ENCODE results near the gene ELL2. TPM values are rescaled to one million over a fixed set of nuclear protein-coding genes. Genes with fewer than 3 reads are reported as not detected.
"Not testable (repeated sequence)": the region's sequence is repeated elsewhere in the genome, so short reads cannot be mapped to it uniquely, and the experiment has no call there.

Gene ELL2
- total RNA-seq, 4 donors from 2014 or later = 32.4 to 50.3 (median 45.1) TPM

DNA sequence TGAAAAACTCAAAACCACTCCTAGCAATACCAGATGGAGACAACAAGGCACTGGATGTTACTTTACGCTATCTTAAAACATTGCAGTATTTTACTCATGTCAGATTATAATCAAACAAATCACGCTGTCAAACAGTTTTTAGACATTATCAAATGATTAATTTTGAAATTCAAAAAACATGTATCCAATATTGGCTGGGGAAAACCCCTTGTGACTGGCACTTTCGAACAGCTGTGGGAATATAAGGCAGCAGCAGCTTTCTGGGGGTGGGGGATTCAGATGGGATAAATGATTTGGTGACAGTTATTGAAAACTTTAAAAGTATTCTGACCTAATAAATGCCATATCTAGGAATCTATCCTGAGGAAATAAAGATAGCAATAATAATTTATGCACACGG lies 28.7 kb downstream of the ELL2 start:
- intact Hi-C loops (cut with DNase I; ENCODE audit: low total_unique reads) = loop anchor here (5.0 kb wide), 1 partner anchor 729 kb away; the partner anchor contains the start of gene CAST
- no peak overlapping the region for H3K4me3 ChIP-seq (ENCODE audit: low read depth, poor library complexity, severe bottlenecking)
- 74 to 76% methylated on average over 4 of the region's 4 CpGs for WGBS, 2 donors
- TF ChIP-seq POLR2A (IDR thresholded peaks at IDR 0.05) (no peak), CTCF (IDR thresholded peaks at IDR 0.05) (no peak)
- DNase-seq (ENCODE audit: low spot score in 2 of 2) = no peak

DNA sequence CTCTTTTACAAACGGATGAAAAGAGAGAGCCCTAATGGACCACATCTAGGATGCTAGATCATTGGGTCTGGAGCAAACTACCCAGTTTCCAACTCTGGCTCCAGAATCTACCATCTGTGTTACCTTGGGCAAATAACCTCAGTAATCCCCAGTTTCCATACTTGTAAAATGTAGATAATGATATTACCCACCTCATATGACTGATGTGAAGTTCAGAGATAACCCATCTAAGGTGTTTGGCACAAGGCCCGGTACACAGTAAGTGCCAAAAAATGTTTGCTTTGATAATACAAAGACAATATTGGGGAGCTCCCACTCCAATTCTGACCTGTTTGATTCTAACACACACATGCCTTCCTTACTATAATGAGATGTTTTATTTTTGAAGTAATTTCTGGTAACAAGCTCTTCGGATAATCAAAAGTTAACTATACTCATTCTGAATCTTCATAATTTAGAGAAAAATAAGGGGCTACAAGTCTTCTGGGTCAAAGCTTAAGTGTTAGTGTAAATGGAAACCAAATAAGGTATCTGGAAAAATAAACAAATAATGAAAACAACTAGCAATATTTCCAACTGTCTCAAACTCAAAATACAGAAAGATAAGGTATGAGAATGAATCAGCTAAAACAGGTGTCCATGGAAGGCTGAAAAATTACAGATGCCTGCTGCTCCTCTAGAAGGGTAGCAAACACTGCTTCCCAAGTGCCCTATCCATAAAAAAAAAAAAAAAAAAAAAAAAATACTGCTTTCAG lies 30.4 kb downstream of the ELL2 start:
- intact Hi-C loops (cut with DNase I; ENCODE audit: low total_unique reads) = loop anchor here (5.0 kb wide), 1 partner anchor 731 kb away; the partner anchor contains the start of gene CAST
- H3K4me3 ChIP-seq (ENCODE audit: low read depth, poor library complexity, severe bottlenecking) = no peak overlapping the region
- TF ChIP-seq POLR2A (IDR thresholded peaks at IDR 0.05) = no peak
- DNase-seq (ENCODE audit: low spot score in 2 of 2) = no peak
- 68 to 75% methylated on average over 3 of the region's 3 CpGs for WGBS, 2 donors

- TF ChIP-seq CTCF (IDR thresholded peaks at IDR 0.05) = no peak
- TF ChIP-seq POLR2A (IDR thresholded peaks at IDR 0.05) = no peak
- DNase-seq (ENCODE audit: low spot score in 2 of 2) = no peak
- 75 to 82% methylated on average over 4 of the region's 4 CpGs for WGBS, 2 donors
- no peak overlapping the region for H3K4me3 ChIP-seq (ENCODE audit: low read depth, poor library complexity, severe bottlenecking)
- intact Hi-C loops (cut with DNase I; ENCODE audit: low total_unique reads) = loop anchor here (5.0 kb wide), 1 partner anchor 732 kb away; the partner anchor contains the start of gene CAST
Observed at GRCh38 chr5:95930141-95930930, 31.3 kb downstream of the ELL2 start.

DNA sequence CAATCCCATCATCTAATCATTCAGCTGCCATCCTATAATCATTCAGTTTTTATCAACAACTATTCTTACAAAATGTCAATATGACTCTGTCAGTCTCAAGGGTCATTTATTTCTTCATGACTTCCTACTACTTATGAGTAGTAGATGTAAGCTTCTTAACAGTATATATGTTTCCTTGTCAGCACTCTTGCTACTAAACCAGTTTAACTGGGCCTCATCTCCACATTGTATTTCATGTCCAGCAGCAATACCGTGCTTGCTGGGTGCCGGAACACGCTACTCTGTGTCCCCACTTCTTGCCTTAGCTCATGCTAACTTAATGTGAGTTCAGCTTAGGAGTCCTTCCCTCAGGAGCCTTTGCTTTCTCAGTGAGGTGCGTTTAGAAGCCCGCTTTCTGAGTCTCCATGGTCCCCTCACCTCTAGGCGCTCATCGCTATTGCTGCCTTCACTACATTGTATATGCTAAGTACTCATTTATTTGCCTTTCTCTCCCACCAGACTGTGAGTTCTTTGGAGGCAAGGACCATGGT lies 32.9 kb downstream of the ELL2 start:
- intact Hi-C loops (cut with DNase I; ENCODE audit: low total_unique reads) = no loop called here
- WGBS, 2 donors = 87 to 91% methylated on average over 7 of the region's 7 CpGs
- H3K4me3 ChIP-seq (ENCODE audit: low read depth, poor library complexity, severe bottlenecking) = no peak overlapping the region
- no peak for TF ChIP-seq CTCF (IDR thresholded peaks at IDR 0.05)
- TF ChIP-seq POLR2A (IDR thresholded peaks at IDR 0.05) = no peak
- DNase-seq (ENCODE audit: low spot score in 2 of 2) = no peak

- no peak for TF ChIP-seq CTCF (IDR thresholded peaks at IDR 0.05)
- TF ChIP-seq POLR2A (IDR thresholded peaks at IDR 0.05) = no peak
- 51 to 63% methylated on average over 6 of the region's 6 CpGs for WGBS, 2 donors
- DNase-seq (ENCODE audit: low spot score in 2 of 2) = no peak
- intact Hi-C loops (cut with DNase I; ENCODE audit: low total_unique reads) = no loop called here
- H3K4me3 ChIP-seq (ENCODE audit: low read depth, poor library complexity, severe bottlenecking) = no peak overlapping the region
Observed at GRCh38 chr5:95927927-95928723, 33.5 kb downstream of the ELL2 start.

- H3K4me3 ChIP-seq (ENCODE audit: low read depth, poor library complexity, severe bottlenecking); DNase-seq (ENCODE audit: low spot score in 2 of 2); intact Hi-C loops (cut with DNase I; ENCODE audit: low total_unique reads): not testable (repeated sequence)
- 53 to 89% methylated on average over 3 to 13 of the region's 13 CpGs for WGBS, 2 donors
Observed at GRCh38 chr5:95927300-95927699, 34.4 kb downstream of the ELL2 start.
